Measurements from ENCODE around the gene MIA2. TPM values are rescaled to one million over a fixed set of nuclear protein-coding genes. Genes with fewer than 3 reads are reported as not detected.
"Not testable (repeated sequence)": the region's sequence is repeated elsewhere in the genome, so short reads cannot be mapped to it uniquely, and the experiment has no call there.

Gene MIA2
- polyA plus RNA-seq, 1 of the 3 experiments (the other 2 are of a cell fraction): 2.6 TPM

DNA sequence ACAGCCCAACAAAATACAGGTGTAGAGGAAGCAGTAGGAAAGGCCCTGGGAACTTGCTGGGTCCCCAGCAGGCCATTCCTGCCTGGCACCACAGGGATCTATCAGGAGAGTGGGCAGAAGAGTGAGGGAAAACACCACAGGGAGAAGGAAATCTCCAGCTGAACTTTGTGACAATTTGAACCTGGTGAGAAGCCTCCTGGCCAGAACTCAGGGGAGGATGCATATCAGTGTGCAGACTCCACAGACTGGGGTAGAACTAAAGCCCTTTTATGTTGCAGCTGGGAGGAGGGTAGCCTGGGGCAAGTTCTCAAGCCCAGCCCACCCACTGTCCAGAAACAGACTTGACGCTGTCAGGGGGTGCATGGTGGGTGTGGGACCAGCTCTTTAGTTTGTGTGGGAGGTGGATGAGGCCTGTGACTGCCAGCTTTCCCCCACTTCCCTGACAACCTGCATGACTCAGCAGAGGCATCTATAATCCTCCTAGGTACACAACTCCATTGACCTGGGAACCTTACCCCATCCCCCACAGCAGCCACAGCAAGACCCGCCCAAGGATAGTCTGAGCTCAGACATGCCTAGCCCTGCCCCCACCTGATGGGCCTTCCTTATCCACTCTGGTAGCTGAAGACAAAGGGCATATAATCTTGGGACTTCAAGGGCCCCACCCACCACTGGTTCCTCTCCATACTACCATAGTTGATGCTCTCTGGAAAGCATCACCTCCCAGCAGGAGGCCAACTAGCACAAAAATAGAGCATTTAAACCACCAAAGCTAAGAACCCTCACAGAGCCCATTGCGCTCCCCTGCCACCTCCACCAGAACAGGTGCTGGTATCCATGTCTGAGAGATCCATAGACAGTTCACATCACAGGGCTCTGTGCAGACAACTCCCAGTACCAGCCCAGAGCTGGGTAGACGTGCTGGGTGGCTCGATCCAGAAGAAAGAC, 29.8 kb upstream of the MIA2 start:
- CTCF ChIA-PET: no interaction called here
- H4K20me1 ChIP-seq (ENCODE audit: insufficient read depth): no peaks in the 10 kb centered on the region
- TF ChIP-seq, protein P1, sequence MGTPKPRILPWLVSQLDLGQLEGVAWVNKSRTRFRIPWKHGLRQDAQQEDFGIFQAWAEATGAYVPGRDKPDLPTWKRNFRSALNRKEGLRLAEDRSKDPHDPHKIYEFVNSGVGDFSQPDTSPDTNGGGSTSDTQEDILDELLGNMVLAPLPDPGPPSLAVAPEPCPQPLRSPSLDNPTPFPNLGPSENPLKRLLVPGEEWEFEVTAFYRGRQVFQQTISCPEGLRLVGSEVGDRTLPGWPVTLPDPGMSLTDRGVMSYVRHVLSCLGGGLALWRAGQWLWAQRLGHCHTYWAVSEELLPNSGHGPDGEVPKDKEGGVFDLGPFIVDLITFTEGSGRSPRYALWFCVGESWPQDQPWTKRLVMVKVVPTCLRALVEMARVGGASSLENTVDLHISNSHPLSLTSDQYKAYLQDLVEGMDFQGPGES (IDR thresholded peaks at IDR 0.05; ENCODE audit: low read depth, low read length): no peak
- no peak for TF ChIP-seq FOXJ3 (CRISPR knock-in tag; IDR thresholded peaks at IDR 0.05)
- TF ChIP-seq, protein P2, sequence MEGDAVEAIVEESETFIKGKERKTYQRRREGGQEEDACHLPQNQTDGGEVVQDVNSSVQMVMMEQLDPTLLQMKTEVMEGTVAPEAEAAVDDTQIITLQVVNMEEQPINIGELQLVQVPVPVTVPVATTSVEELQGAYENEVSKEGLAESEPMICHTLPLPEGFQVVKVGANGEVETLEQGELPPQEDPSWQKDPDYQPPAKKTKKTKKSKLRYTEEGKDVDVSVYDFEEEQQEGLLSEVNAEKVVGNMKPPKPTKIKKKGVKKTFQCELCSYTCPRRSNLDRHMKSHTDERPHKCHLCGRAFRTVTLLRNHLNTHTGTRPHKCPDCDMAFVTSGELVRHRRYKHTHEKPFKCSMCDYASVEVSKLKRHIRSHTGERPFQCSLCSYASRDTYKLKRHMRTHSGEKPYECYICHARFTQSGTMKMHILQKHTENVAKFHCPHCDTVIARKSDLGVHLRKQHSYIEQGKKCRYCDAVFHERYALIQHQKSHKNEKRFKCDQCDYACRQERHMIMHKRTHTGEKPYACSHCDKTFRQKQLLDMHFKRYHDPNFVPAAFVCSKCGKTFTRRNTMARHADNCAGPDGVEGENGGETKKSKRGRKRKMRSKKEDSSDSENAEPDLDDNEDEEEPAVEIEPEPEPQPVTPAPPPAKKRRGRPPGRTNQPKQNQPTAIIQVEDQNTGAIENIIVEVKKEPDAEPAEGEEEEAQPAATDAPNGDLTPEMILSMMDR (IDR thresholded peaks at IDR 0.05): no peak
- TF ChIP-seq TAF1 (IDR thresholded peaks at IDR 0.05; ENCODE audit: borderline replicate concordance, low read depth, low read length): no peak
- no peak for TF ChIP-seq JUND (IDR thresholded peaks at IDR 0.05)
- TF ChIP-seq ELF1 (IDR thresholded peaks at IDR 0.05): no peak
- no peak for TF ChIP-seq NRF1 (IDR thresholded peaks at IDR 0.05; ENCODE audit: low read depth, low read length)
- no peak for TF ChIP-seq TEAD4 (IDR thresholded peaks at IDR 0.05; ENCODE audit: borderline replicate concordance, insufficient read depth)
- 100% methylated on average over 1 of the region's 5 CpGs for WGBS (ENCODE audit: low lambda C conversion rate)
- H3K4me1 ChIP-seq (ENCODE audit: control insufficient read depth in 1 of 2, insufficient read depth in 2 of 2, low read depth in 1 of 2, low read length in 1 of 2): no peaks in the 10 kb centered on the region; a peak in 1 of 4 replicates
- H3K4me2 ChIP-seq: no peak overlapping the region
- H3K27me3 ChIP-seq (ENCODE audit: insufficient read depth): no peaks in the 10 kb centered on the region
- DNase-seq: no peak
- H3F3A ChIP-seq (replicated peaks; ENCODE audit: insufficient read depth): no peaks in the 10 kb centered on the region
- POLR2A ChIA-PET: no interaction called here
- no peaks in the 10 kb centered on the region for H3K9me2 ChIP-seq
- no peak overlapping the region for H3K4me3 ChIP-seq (ENCODE audit: low read depth in 2 of 2, low read length in 1 of 2)
- H3K27ac ChIP-seq (ENCODE audit: low read depth in 2 of 2, low read length in 1 of 2): no peak overlapping the region
- no peak overlapping the region for H2AFZ ChIP-seq (ENCODE audit: low read depth)
- no peaks in the 10 kb centered on the region for H3K79me2 ChIP-seq (ENCODE audit: insufficient read depth)
- H3K9me3 ChIP-seq: no peaks in the 10 kb centered on the region
- H3K9ac ChIP-seq: no peak overlapping the region
- no peaks in the 10 kb centered on the region for H3K36me3 ChIP-seq (replicated peaks in 1 of 2; ENCODE audit: control insufficient read depth in 1 of 2, insufficient read depth in 2 of 2, low read length in 1 of 2)

DNA sequence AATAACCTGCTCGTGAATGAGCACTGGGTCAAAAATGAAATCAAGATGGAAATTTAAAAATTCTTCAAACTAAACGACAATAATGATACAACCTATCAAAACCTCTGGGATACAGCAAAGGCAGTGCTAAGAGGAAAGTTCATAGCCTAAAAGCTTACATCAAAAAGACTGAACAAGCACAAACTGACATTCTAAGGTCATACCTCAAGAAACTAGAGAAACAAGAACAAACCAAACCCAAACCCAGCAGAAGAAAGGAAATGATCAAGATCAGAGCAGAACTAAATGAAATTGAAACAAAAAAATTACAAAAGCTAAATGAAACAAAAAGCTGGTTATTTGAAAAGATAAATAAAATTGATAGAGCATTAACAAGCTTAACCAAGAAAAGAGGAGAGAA, 26.3 kb upstream of the MIA2 start:
- H3K9ac ChIP-seq; H3K9me2 ChIP-seq; H4K20me1 ChIP-seq (ENCODE audit: insufficient read depth); H3K4me2 ChIP-seq; H3K79me2 ChIP-seq (ENCODE audit: insufficient read depth); H3F3A ChIP-seq (replicated peaks; ENCODE audit: insufficient read depth); H3K9me3 ChIP-seq; DNase-seq; H3K36me3 ChIP-seq (replicated peaks in 1 of 2; ENCODE audit: control insufficient read depth in 1 of 2, insufficient read depth in 2 of 2, low read length in 1 of 2); POLR2A ChIA-PET; H2AFZ ChIP-seq (ENCODE audit: low read depth); H3K27me3 ChIP-seq (ENCODE audit: insufficient read depth); H3K27ac ChIP-seq (ENCODE audit: low read depth in 2 of 2, low read length in 1 of 2); H3K4me1 ChIP-seq (ENCODE audit: control insufficient read depth in 1 of 2, insufficient read depth in 2 of 2, low read depth in 1 of 2, low read length in 1 of 2); H3K4me3 ChIP-seq (ENCODE audit: low read depth in 2 of 2, low read length in 1 of 2); CTCF ChIA-PET: not testable (repeated sequence)
- 35% methylated on average over 2 of the region's 2 CpGs for WGBS (ENCODE audit: low lambda C conversion rate)
